ENCODE data around the gene SLC44A5.
"Not testable (repeated sequence)": the region's sequence is repeated elsewhere in the genome, so short reads cannot be mapped to it uniquely, and the experiment has no call there.

Gene SLC44A5

DNA sequence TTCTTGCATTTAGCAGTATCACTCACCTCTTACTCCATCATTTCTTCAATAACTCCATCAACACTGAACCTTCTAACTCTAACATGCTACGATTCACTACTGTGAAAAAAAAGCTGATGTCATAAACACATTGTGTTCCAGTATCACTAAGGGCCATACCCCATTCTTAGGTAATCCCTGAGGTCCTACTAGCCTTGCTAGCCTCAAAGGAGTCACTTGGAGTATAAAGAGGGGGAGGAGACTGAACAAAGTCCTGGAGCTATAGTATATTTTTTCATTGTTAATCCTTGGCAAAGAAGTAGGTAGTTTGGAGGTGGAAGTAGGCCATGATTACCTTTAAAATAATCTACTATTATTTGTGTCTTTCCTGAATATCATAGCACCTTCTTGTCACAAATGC is at the start of gene SLC44A5:
Gene SLC44A5 (minus strand): TSS at position 101 of the 400 bp plus-strand sequence. CDS start 69,667 bp downstream, outside the sequence.
- no peak for DNase-seq

DNA sequence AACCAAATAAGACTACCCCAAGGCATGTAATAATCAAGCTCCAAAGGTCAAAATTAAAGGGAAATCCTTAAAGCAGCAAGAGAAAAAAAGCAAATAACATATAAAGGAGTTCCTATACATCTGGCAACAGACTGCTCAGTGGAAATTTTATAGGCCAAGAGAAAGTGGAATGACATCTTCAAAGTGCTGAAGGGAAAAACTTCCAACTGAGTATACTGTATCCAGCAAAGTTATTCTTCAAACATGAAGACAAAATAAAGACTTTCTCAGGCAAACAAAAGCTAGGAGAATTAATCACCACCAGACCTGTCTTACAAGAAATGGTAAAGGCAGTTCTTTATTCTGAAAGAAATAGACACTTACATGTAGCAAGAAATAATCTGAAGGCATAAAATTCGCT is 45.0 kb upstream of the SLC44A5 start:
- no peak for DNase-seq

DNA sequence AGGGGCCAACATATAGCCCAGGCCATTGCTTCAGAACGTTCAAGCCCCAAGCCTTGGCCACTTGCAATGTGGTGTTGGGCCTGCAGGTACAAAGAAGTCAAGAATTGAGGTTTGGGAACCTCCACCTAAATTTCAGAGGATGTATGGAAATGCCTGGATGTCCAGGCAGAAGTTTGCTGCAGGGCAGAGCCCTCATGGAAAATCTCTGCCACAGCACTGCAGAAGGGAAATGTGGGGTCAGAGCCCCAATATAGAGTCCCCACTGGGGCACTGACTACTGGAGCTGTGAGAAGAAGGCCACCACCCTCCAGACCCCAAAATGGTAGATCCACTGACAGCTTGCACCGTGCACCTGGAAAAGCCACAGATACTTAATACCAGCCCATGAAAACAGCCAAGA is 36.3 kb upstream of the SLC44A5 start:
- DNase-seq = not testable (repeated sequence)

DNA sequence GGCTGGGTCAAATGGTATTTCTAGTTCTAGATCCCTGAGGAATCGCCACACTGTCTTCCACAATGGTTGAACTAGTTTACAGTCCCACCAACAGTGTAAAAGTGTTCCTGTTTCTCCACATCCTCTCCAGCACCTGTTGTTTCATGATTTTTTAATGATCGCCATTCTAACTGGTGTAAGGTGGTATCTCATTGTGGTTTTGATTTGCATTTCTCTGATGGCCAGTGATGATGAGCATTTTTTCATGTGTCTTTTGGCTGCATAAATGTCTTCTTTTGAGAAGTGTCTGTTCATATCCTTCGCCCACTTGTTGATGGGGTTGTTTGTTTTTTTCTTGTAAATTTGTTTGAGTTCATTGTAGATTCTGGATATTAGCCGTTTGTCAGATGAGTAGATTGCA is 34.2 kb upstream of the SLC44A5 start:
- DNase-seq = not testable (repeated sequence)

DNA sequence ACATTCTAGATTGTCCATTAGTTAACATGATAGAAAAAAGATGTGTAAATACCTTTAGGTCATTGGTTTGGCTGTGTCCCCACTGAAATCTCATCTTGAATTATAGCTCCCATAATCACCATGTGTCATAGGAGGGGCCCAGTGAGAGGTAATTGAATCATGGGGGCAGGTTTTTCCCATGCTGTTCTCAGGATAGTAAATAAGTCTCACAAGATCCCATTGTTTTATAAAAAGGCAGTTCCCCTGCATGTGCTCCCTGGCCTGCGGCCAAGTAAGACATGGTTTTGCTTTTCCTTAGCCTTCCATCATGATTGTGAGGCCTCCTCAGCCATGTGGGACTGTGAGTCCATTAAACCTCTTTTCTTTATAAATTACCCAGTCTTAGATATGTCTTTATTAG is 32.5 kb upstream of the SLC44A5 start:
- no peak for DNase-seq

DNA sequence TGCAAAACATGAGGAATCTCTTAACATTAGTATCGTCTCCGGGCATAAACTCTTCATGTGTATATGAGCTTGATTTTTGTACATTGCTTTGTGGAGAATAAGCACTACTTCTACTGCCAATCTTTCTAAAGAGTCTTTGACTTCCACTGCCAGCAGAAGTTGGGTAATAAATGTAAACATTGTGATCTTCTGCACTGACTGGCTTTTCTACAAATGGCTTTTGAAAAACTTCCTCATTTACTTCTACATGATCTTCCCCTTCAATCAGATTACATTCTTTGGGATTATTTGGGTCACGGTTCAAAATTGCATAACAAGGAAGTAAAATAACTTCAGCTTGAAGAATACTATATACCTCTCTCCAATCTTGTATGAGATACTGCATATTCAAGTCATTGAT is 30.4 kb upstream of the SLC44A5 start:
- DNase-seq = no peak

DNA sequence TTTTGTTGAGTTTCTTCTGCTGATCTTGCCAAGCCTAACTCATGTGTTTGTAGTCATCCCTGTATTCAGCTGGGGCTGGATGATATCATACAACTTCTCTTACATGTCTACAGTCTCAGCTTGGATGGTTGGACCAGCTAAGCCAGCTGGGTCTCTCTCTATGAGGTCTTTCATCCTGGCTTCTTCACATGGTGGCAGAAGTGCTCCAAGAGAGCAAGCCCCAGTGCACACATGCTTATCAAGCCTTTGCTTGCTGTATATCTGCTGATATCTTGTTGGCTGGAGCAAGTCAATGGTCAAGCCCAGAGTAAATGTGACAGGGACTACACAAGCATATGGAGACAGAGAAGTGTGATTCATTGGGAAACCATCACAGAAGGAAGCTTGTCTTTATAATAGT is 29.2 kb upstream of the SLC44A5 start:
- no peak for DNase-seq

DNA sequence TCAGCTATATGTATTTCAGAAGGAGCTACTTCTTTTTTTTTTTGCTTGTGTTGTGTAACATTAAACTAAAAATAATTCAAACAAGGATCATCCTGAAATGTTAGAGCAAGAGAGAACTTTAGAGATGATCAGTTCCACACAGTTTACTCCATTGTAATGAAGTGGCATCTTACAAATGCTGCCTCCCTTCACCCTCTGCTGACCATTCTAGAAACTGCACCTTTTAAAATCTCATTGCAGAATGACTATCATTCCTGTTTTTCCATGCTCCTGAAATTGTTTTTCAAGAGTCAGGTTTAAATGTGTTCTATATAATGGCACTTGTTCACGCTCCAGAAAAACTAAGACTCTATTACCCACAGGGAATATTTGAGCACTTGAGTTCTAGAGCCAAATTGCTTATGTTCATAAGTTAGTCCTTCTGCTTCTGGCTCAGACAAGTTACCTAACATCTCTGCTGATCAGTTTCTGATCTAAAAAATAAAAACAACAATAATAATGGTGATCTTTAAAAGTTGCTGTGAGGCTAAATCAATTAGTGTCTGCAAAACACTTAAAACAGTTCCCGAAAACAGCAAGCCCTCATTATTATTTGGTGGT is 21.5 kb upstream of the SLC44A5 start:
- no peak for DNase-seq

DNA sequence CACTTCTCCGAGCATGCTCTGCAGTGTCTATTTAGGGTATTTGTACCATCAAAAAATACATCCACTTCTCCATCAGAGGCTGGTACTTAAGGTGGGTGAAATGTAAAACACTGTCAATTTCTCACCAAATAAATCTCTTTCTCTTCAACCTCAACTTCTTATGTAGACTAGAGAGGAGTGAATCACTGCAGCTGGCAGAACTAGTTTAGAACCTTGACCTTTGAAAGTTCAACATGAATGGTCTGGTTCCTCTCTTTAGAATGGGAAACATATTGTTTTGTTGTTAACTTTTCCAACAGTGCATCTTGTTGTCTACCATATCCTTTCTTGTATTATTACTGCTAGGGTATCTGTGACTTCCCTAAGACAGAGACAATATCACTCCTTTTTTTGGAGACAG is 20.1 kb upstream of the SLC44A5 start:
- DNase-seq = no peak

DNA sequence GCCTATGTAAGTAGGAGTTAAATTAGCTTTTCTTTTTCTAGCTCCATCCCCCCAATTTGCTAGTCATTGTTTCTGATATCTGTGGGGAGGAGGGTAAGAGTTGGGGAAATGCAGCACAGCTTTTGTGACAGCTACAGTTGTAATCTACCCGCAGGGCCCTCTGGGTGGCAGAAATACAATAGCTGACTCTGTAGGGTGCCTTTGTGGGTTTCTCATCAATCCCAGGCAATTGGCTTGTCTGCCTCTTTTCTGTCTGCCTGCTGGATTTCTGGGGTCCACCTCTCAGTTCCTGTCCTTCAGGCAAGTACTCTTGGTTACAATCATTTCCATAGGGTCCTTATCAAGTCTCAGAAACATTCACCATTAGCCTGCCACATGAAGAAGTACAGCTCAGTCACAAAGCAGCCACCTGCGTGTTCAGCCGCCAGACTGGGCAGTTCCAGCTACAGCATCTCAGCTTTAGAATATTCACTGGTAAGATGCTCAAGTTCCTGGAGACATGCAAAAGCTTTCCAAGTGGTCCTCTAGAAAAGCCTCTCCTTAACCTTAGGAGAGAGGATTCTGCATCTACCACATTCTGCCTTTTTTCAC is 19.2 kb upstream of the SLC44A5 start:
- no peak for DNase-seq

DNA sequence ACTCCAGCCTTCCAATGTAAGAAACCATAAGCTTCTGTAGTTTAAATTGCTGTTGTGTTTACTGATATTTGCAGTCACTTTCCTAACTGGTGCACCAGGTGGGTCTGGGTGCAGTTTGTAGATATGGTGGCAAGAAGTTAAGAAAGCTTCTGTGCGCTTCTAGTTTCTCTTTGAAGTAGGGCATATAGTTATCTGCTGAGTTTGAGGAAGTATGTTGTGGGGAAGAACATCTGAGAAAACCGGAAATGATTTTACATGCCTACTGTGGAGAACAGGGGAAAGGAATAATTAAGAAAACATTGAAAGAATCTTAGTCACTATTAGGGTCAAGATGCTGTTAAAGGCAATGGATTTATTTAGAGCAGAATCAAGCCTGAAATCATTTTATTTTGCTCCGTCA is 14.9 kb upstream of the SLC44A5 start:
- DNase-seq = no peak

DNA sequence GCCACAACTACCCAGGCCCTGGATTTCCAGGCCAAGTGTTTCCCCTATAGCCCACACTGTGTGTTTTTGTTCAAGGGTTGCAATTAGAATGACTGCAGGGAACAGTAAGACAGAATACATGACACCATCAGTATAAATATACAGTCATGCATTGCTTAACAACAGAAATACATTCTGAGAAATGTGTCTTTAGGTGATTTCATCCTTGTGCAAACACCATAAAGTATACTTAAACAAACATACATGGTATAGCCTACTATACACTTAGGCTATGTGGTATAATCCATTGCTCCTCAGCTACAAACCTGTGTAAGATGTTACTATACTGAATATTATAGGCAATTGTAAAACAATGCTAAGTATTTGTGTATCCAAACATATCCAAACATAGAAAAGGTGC is 7.5 kb upstream of the SLC44A5 start:
- DNase-seq = no peak

DNA sequence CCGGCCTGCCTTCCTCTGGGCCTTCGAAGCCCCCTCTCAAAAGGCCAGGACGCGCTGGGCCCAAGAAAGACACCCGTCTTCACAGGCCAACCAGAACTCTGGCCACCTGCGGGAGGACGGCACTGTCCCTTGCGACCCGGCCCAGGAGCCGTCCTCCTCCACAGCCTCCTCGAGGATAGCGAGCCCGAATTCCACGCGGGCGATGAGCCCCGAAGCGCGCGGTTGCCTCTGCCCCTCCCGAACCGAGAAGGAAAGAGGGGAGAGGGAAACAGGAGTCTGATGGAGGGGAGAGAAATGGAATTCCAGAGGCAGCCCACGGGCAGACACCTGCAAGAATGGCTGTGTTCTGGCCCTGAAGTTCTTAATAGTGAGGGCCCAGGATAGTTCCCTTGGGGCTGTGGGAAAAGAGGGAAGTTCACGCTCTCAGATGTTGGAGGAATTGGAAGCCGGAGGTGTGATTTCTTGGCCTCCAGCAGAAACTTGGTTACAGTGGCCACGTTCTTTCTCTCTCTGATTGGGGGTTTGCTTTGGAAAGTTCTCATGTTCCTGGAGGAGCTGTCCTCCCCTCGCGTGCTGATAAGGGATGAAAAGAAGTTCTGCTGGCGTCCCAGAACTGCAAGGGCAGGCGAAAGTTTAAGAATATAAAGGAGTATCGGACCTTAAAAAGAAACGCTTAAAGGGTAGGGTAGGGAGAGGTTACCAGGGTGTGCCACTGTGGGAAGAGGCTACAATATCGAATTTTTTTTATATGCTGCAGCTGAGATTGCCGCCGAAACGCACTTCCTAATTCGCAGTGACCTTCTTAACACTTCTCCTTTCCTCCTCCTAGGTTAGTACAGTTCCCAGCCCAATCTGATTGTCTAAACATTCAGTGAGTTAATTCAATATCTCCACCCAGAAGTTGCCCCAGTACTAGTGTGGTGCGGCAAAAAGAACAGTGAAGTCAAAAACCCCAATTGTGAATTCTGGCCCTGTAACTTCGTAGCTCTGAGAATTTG is 5.8 kb upstream of the SLC44A5 start:
- no peak for DNase-seq

DNA sequence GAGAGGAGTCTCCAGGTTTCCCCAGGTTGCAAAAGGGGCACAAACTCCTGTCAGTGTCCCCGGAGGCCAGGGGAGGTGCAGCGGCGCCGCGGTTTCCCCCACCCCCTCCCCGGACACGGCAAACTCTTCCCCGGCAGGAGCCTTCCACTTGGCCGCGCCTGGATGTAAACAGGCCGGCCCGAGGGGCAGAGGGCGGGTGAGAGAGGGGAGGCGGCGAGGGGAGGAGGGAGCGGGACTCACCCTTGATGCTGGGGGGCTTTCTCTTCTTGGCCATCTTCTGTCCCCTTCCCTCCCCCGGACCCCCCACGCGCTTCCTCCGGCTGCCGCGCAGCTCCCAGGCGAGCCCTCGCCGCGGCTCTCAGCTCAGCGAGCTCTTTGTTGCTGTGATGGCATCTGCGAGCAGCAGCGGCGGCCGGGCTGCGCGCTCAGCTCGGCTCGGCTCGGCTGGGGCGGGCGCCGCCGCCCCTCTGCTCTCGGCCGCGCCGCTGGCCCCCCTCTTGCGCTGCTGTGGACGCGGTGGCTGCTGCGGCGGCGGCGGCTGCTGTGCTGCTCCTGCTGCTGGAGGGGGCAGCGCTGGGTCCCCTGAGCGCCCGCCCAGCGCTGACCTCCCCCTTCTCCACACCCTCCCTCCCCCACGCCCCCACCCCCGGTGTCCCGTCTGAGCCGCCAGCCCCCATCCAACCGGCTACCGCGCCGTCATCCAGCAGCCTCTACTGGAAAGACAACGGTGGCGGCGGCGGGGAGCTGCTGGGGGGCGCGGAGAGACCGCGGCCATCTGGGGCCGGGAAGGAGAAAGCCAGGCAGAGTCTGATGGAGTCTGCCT is 4.9 kb upstream of the SLC44A5 start:
- no peak for DNase-seq

DNA sequence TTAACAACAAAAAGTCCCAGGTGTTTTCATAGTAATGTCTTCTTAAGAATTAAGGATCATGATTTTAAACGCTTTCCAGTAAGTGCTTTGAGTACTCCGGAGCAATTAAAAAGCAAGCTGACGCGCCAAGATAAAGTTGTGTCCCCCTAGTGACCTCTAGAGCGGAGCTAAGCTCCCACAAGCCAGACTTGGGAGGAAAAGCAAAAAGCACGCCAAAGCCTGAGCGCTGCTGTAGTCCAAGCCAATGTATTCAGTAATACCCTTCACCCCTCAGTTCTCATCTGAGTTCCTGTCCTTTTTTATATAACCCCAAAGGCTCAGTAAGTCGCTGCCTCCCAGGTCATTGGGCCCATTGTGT is 3.5 kb upstream of the SLC44A5 start:
- DNase-seq = no peak

DNA sequence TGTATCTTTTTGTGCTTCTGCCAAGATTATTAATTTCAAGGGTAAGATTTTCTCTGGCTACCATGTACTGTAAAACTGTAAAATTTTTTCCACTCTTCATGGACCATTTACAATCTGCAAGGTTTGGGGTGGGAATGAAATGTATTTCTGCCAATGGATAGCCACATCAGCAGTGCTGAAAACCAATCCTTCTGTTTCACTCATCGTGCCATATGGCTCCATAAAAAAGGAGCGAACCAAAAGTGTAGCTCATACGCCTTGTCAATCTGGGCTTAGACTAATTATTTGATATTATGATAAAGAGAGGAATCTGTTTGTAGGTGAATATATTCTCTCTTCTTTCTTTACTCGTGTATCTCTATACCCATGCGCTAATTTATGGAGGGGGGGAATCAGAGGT is 3.0 kb upstream of the SLC44A5 start:
- DNase-seq = no peak

DNA sequence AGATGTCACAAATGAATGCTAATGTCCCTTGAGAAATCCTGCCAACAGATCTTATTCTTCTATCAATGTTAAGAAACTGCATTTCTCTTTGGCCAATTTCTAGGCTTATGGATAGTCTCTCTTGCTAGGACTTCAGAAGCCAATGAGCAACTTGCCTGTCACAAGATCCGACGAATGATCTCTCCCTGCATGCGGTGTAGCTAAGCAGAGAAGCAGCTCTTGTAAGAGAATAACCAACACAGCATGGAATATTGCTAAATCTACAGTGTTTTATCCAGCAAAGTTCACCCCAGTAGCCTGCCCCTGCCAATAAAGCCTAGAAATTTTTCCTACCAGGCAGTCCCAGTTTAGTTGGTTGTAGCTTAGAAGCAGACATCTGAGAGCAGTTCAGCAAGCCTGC is 2.1 kb upstream of the SLC44A5 start:
- no peak for DNase-seq

DNA sequence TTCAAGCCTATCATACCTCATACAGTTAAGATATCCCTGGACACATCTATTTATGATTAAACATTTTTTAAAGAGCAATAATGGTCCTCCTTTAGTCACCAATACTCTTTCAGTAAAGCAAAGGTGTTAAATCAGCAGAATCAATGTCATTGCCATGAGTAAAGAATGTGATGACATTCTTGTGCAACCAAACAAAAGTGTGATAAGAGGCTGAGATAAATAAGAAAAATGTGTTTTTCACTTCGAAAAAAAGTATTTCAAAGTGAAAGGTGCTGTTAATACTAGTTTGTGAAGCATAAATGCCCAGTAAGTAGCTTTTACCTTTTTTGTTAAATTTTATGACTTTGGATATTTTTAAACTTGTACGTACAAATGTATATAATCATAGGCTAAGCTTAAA is 8.4 kb downstream of the SLC44A5 start:
- no peak for DNase-seq

DNA sequence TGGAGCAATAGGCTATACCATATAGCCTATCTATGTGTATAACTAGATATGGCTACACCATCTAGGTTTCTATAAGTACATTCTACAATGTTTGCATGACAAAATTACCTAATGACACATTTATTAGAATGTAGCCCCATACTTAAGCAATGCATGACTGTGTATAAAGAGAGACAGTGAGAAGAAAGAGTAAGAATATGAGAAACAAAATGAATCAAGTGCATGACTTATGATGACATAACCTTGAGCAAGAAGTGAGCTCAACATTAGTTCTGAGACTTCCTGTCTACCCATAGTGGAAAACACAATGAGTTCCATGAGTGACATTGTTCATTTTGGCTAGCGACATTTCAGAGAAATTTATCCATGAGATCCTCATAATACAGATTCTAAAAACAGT is 10.1 kb downstream of the SLC44A5 start:
- no peak for DNase-seq

DNA sequence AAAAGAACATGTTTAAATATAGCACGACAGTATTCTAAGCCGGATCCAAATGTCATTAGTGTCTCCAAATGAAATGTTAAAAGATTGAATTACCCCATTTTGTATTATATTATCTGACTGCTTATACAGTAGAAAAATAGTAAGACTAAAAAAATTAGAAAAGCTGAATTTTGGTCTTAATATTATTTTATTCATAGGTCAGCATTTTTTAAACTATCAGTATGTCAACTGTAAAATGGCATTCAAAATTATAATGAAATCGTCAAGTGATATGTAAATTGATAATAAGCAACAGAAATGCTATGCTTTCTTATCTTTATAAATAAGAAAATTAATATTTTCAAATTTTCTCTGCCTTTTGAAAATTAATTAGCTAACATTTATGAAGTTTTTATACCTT is 16.6 kb downstream of the SLC44A5 start:
- no peak for DNase-seq

DNA sequence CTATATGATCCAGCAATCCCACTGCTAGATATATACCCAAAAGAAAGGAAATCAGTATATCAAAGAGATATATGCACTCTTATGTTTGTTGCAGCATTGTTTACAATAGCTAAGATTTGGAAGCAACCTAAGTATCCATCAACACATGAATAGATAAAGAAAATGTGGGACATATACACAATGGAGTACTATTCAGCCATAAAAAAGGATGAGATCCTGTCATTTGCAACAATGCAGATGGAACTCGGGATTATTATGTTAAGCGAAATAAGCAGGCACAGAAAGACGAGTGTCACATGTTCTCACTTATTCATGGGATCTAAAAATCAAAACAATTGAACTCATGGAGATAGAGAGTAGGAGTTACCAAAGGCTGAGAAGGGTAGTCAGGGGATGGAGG is 17.5 kb downstream of the SLC44A5 start:
- DNase-seq = not testable (repeated sequence)

DNA sequence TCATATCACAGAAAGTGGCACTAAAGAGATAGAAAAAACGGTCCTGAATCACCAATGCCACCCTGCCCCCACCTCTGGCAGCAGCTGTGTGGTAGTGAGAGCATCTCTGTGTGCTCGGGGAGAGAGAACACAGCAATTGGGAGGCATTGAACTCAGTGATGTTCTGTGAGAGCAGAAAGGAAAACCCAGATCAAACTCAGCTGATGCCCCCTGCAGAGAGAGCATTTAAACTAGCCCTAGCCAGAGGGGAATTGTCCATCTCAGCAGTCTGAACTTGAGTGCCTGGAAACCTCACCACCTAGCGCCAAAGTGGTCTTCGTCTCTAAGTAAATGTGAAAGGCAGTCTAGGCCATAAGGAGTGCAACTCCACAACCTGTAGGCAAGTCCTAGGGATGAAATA is 21.3 kb downstream of the SLC44A5 start:
- DNase-seq = no peak

DNA sequence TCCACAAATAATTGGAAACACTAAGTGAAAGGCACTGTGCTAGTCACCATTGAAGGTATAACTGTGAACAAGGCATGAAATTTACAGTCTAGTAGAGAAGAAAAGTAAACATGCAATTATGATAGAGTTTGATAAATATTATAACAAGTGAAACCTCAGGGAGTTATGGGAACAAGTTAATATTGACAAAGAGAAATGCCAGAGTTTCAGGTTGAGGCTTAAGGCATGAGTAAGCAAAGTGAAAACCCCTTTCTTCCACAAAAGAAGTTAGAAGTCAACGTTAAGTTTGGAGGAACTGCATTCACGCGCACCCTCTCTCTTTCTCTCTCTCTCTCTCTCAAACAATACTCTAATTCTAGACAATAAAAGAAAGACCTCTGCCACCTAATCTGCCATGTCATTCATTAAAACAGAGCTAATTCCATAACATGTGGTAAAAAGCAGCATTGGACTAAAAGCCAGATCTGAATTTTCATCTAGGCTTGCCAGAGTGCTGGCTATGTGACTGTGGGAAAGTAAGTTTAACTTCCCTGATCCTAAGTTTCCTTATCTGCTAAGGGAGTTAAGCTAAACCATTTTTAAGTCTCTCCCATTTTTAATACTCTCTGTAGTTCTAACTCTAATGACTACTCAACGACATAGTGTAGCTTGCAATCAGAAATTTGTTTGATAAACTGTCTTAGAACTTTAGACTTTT is 22.0 kb downstream of the SLC44A5 start:
- no peak for DNase-seq
